Endodermal cell (in vitro differentiated cells): ENCODE data around the gene PRDM2. TPM values are rescaled to one million over a fixed set of nuclear protein-coding genes. Genes with fewer than 3 reads are reported as not detected.

ENCODE experiments used
- DNase-seq: peaks from one replicate; pipeline ENCODE4 v3.0.0-alpha.2; 2017
- H3K27ac ChIP-seq: 2 replicates; pipeline ENCODE4 v1.5.1; 2013; ENCODE audit warnings: mild to moderate bottlenecking, low read depth, low read length, moderate library complexity
- H3K27me3 ChIP-seq: 2 replicates; pipeline ENCODE4 v1.6.1; 2013; ENCODE audit warnings: mild to moderate bottlenecking, low read length, moderate library complexity; ENCODE audit not compliant: insufficient read depth, control insufficient read depth, poor library complexity, severe bottlenecking
- H3K36me3 ChIP-seq: 2 replicates; pipeline ENCODE4 v1.7.0; 2013; ENCODE audit warnings: mild to moderate bottlenecking, low read length, moderate library complexity; ENCODE audit not compliant: control insufficient read depth, insufficient read depth
- H3K4me1 ChIP-seq: one replicate; pipeline ENCODE4 v1.7.0; 2013; ENCODE audit warnings: low read length; ENCODE audit not compliant: control insufficient read depth, insufficient read depth
- H3K4me3 ChIP-seq: 2 replicates; pipeline ENCODE4 v1.5.1; 2013; ENCODE audit warnings: mild to moderate bottlenecking, low read length, moderate library complexity
- H3K9ac ChIP-seq: 2 replicates; pipeline ENCODE4 v1.6.1; 2013; ENCODE audit warnings: mild to moderate bottlenecking, low read length, moderate library complexity; ENCODE audit not compliant: poor library complexity, severe bottlenecking; ENCODE audit errors: extremely low read depth
- H3K9me3 ChIP-seq: 2 replicates; pipeline ENCODE4 v1.6.1; 2013; ENCODE audit warnings: mild to moderate bottlenecking, low read length, moderate library complexity; ENCODE audit not compliant: control insufficient read depth
- H3K27ac Mint-ChIP-seq: 2 replicates; pipeline ENCODE4 v1.8.0; 2020; ENCODE audit warnings: mixed read lengths
- H3K27me3 Mint-ChIP-seq: 2 replicates; pipeline ENCODE4 v1.8.0; 2021; ENCODE audit warnings: mild to moderate bottlenecking, mixed read lengths; ENCODE audit not compliant: insufficient read depth
- H3K36me3 Mint-ChIP-seq: 2 replicates; pipeline ENCODE4 v1.8.0; 2020; ENCODE audit warnings: low read depth, mixed read lengths
- H3K4me1 Mint-ChIP-seq: 2 replicates; pipeline ENCODE4 v1.8.0; 2020; ENCODE audit warnings: mixed read lengths
- H3K4me3 Mint-ChIP-seq: 2 replicates; pipeline ENCODE4 v1.8.0; 2020; ENCODE audit warnings: mild to moderate bottlenecking, moderate library complexity, mixed read lengths
- H3K9me3 Mint-ChIP-seq: 2 replicates; pipeline ENCODE4 v1.8.0; 2020; ENCODE audit warnings: mild to moderate bottlenecking, mixed read lengths
- CTCF ChIP-seq: fragments of 200-600 bp; sonication (generic); conservative IDR thresholded peaks from 2 replicates; pipeline ENCODE4 v1.5.0; 2021; ENCODE audit warnings: antibody characterized with exemption, mild to moderate bottlenecking
- WGBS, 2 experiments: methylation state at CpG; one replicate each; pipeline versions ENCODE4 v1.1.5 to v1.1.7; 2013; ENCODE audit warnings: missing lambda C conversion rate in 2 of 2, mixed read lengths in 1 of 2; ENCODE audit not compliant: insufficient coverage in 1 of 2, insufficient read length in 1 of 2; 5-methylcytosine and 5-hydroxymethylcytosine counted together
- total RNA-seq, 2 donors: library from RNA; stranded (reverse); fragmentation: NEBNext Ultra II Directional in 1 of 2; extraction: Animal tissue kit (Norgen Biotek cat#: 25700) in 1 of 2; gene quantifications; 2 replicates in 1 of 2; 3 replicates in 1 of 2; pipeline ENCODE4 v1.2.1, GENCODE V29; 2021

The PRDM2 gene
- total RNA-seq, 2 donors from 2014 or later: 29.4 to 35.4 TPM

DNA sequence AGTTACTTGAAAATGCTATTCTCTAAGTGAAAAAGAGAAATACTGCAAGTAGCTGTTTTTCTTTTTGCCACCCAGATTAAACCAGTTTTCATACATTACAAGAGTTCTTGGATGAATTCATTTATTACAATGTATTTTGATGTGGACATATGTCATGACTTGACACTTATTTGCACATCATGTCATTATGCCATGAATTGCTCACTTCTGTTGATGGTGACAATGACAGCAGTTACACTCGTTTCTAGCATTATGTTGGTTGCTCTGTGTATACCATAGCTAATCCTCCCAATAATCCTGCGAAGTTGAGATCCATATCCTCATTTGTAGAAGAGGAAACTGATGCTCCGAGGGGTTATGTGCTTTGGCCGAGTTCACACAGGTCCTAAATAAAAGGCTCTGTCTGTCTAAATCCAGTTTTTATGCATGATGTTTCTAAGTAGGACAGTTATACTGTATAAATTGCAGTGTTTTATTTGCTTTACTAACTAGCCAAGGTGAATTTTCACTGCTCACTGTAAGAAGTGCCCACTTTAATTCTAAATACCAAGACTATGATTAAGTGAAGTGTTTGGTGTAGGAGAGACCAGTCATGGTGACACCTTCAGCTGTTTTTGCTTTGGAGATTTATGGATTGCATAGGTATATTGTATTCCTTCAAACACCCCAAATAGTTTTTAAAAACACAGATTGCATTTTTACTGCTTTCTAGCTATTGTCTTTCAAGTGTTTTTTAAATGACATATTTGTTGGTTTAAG, 56.7 kb downstream of the PRDM2 start:
- Mint-ChIP-seq H3K36me3 (peaks cover 6% of the 10 kb centered on the region), H3K27me3 (no peaks in the 10 kb centered on the region), H3K9me3 (no peaks in the 10 kb centered on the region), H3K4me1 (peaks cover 12% of the 10 kb centered on the region), H3K4me3 (no peak overlapping the region), H3K27ac (no peak overlapping the region)
- DNase-seq: no peak
- peaks cover 17% of the 10 kb centered on the region for H3K36me3 ChIP-seq
- no peak for TF ChIP-seq CTCF
- H3K4me1 ChIP-seq: no peaks in the 10 kb centered on the region
- no peak overlapping the region for H3K9ac ChIP-seq
- H3K27ac ChIP-seq: no peak overlapping the region
- 87 to 92% methylated on average over 3 to 4 of the region's 4 CpGs for WGBS, 2 experiments
- H3K9me3 ChIP-seq: no peaks in the 10 kb centered on the region
- no peaks in the 10 kb centered on the region for H3K27me3 ChIP-seq
- H3K4me3 ChIP-seq: no peak overlapping the region

- Mint-ChIP-seq H3K4me1 (peaks cover 19% of the 10 kb centered on the region), H3K27ac (no peak overlapping the region), H3K9me3 (no peaks in the 10 kb centered on the region), H3K36me3 (peaks cover 6% of the 10 kb centered on the region), H3K27me3 (no peaks in the 10 kb centered on the region), H3K4me3 (no peak overlapping the region)
- no peaks in the 10 kb centered on the region for H3K4me1 ChIP-seq
- H3K4me3 ChIP-seq: no peak overlapping the region
- WGBS, 2 experiments: no CpG with 5 or more reads among the region's 2 CpGs
- H3K27ac ChIP-seq: no peak overlapping the region
- no peak overlapping the region for H3K9ac ChIP-seq
- no peak for DNase-seq
- no peaks in the 10 kb centered on the region for H3K27me3 ChIP-seq
- H3K36me3 ChIP-seq: peaks cover 10% of the 10 kb centered on the region
- no peak for TF ChIP-seq CTCF
- H3K9me3 ChIP-seq: no peaks in the 10 kb centered on the region
Observed at GRCh38 chr1:13757693-13758092, 57.7 kb downstream of the PRDM2 start.

DNA sequence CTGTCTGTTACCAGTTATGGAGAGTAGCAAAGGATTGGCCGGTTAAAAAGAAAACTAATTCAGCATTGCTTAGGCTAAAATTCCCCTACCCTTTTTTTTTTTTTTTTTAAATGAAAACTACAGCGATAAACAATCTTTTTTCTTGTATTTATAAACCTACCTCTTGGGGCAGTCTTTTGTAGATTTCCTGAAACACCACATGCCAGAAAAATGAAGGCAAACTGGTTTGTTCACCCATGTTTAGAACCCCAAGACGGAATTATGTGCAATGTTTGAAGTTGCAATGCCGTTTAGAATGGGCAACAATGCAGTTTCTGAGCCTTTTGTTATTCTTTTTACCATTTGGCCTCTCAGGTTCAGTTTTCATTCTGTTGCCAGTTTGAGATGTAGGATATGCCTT, 59.1 kb downstream of the PRDM2 start:
- peak overlapping the region; percentile 27 for H3K27ac Mint-ChIP-seq
- no peak overlapping the region for H3K4me3 Mint-ChIP-seq
- H3K4me1 Mint-ChIP-seq: peaks cover 29% of the 10 kb centered on the region

More for the DNA sequence above, 59.1 kb downstream of the PRDM2 start:
- no peaks in the 10 kb centered on the region for H3K27me3 ChIP-seq
- H3K4me3 ChIP-seq: no peak overlapping the region
- H3K9me3 ChIP-seq: no peaks in the 10 kb centered on the region
- DNase-seq: no peak
- H3K4me1 ChIP-seq: peaks cover 3% of the 10 kb centered on the region
- H3K36me3 ChIP-seq: peaks cover 5% of the 10 kb centered on the region
- Mint-ChIP-seq H3K9me3 (no peaks in the 10 kb centered on the region), H3K27me3 (no peaks in the 10 kb centered on the region), H3K36me3 (no peaks in the 10 kb centered on the region)
- peak; percentile 12 for TF ChIP-seq CTCF
- WGBS, 2 experiments: 93 to 94% methylated on average over 3 to 4 of the region's 4 CpGs
- no peak overlapping the region for H3K9ac ChIP-seq
- H3K27ac ChIP-seq: no peak overlapping the region
